Heart left ventricle (tissue), 13 donors: ENCODE data around the gene CAT.

ENCODE experiments used
- POLR2A ChIP-seq, 2 donors: fragments of 450-650 bp; IDR thresholded peaks; one replicate each; pipeline ENCODE4 v1.6.1; 2017; ENCODE audit warnings: antibody characterized with exemption in 2 of 2, mild to moderate bottlenecking in 2 of 2, moderate library complexity in 2 of 2
- TF ChIP-seq, protein P1 (sequence below), 12 donors: fragments of 200-600 bp; sonication (generic) in 4 of 12; IDR thresholded peaks; one replicate each; pipeline versions ENCODE4 v1.5.0 to v1.8.0; 2018 to 2022; ENCODE audit warnings: antibody characterized with exemption in 12 of 12, mild to moderate bottlenecking in 5 of 12
- donor health status: ischemic (EF 13 %, LVEDD 7.1; RV severe dilation, severe dysfunction).
- donor health status: DM: no; HTN: yes; CAD: no.
- donor health status: DM: no; HTN: no; CAD: no.
- donor health status: ischemic (EF 25% LVEDD 6.9; RV normal size, moderate dysfunction).
- donor health status: ischemic (EF 25% LVEDD 5.7; RV mildly dilated, moderate dysfunction).
- donor health status: ischemic (EF 35%, LVEDD 5.7; RV mildly dilated, moderate dysfunction).
- donor health status: nonischemic (EF 11% LVEDD 7.7; RV severe dilation, severe dysfunction).
- donor health status: DM: yes; HTN: yes; CAD: no.
- donor health status: PGD.
- donor health status: ischemic (EF 29% LVEDD 5.4; RV normal size, mild dysfunction).
- donor health status: nonischemic (EF 23%, LVEDD 6.1; RV moderate dilation, normal function).

DNA sequence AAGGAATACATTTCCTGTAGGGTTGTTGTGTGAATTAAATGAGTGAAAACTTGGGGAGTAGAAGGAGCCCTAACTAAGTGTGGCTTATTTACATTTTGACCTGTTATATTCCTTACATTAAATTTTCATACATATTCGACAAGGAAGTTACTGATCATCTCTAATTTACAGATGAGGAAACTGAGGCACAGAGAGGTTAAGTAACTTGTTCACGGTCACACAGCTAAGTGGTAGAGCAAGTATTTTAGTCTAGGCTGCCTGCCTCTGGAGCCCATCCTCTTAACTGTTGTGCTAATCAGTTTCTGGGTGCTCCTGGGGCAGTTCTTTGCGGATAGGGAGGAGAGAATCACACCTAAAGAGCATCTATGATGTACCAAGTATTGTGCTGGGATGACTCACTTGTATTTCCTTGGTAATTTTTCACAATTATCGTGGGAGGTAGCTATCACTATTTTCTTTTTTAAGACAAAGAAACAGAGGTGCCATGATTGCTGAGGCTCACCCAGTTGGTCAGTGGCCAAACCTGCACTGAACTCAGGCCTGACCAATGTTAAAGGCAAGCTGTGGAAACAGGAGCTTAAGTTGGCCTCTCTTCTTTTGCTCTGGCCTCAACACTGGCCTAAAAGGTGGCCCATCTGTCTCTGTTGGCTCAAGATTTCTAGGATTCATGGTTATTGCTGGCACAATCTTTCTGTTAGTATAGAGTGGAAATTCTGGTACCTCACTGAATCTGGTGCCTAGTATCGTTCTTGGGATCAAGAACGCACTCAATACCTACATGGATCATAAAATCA is 77.7 kb downstream of the CAT start:
- TF ChIP-seq, protein P1, sequence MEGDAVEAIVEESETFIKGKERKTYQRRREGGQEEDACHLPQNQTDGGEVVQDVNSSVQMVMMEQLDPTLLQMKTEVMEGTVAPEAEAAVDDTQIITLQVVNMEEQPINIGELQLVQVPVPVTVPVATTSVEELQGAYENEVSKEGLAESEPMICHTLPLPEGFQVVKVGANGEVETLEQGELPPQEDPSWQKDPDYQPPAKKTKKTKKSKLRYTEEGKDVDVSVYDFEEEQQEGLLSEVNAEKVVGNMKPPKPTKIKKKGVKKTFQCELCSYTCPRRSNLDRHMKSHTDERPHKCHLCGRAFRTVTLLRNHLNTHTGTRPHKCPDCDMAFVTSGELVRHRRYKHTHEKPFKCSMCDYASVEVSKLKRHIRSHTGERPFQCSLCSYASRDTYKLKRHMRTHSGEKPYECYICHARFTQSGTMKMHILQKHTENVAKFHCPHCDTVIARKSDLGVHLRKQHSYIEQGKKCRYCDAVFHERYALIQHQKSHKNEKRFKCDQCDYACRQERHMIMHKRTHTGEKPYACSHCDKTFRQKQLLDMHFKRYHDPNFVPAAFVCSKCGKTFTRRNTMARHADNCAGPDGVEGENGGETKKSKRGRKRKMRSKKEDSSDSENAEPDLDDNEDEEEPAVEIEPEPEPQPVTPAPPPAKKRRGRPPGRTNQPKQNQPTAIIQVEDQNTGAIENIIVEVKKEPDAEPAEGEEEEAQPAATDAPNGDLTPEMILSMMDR (IDR thresholded peaks at IDR 0.05), result no peak
- TF ChIP-seq POLR2A (IDR thresholded peaks at IDR 0.05), result no peak
